Lung microvascular endothelial cell (primary cell): Measurements from ENCODE around the gene SPNS2. TPM values are rescaled to one million over a fixed set of nuclear protein-coding genes. Genes with fewer than 3 reads are reported as not detected.
A peak's percentile ranks its signal among the peaks of the same experiment; 100 is the strongest.

ENCODE experiments used
- DNase-seq, 2 donors: peaks; one replicate each; pipeline versions ENCODE4 v3.0.0 to v3.0.0-alpha.2; 2010; ENCODE audit warnings: low read depth in 2 of 2
- total RNA-seq: library from RNA; depleted of rRNA; stranded (reverse); fragments of >200 nt; gene quantifications from 2 replicates; pipeline ENCODE4 v1.2.1, GENCODE V29; 2014

Gene SPNS2
- total RNA-seq, 1 donor from 2014 or later: 71.4 TPM

- DNase-seq: no peak
These were observed 18.5 kb upstream of the SPNS2 start for GRCh38 chr17:4479982-4480751.

GRCh38 chr17:4480929-4481898 lies 17.5 kb upstream of the SPNS2 start:
- peak in 1 of 2 donors; percentile 17 for DNase-seq

GRCh38 chr17:4482338-4483011 lies 16.2 kb upstream of the SPNS2 start:
- DNase-seq: no peak

- DNase-seq: peak in 1 of 2 donors; percentile 27
These were observed 15.5 kb upstream of the SPNS2 start for GRCh38 chr17:4483012-4483840.

GRCh38 chr17:4485676-4486646 lies 12.7 kb upstream of the SPNS2 start:
- DNase-seq: peak in 1 of 2 donors; percentile 69

- DNase-seq: no peak
These were observed 11.4 kb upstream of the SPNS2 start for GRCh38 chr17:4487296-4487695.

- no peak for DNase-seq
These were observed 10.6 kb upstream of the SPNS2 start for GRCh38 chr17:4487820-4488716.

GRCh38 chr17:4488989-4489595 lies 9.6 kb upstream of the SPNS2 start:
- DNase-seq: no peak

- DNase-seq: no peak
These were observed 8.5 kb upstream of the SPNS2 start for GRCh38 chr17:4490109-4490591.

- DNase-seq: no peak
These were observed 8.0 kb upstream of the SPNS2 start for GRCh38 chr17:4490637-4491061.

- peak; percentile 61 to 79 for DNase-seq
These were observed 5.7 kb upstream of the SPNS2 start for GRCh38 chr17:4492721-4493561.

GRCh38 chr17:4497101-4497824 lies 1.4 kb upstream of the SPNS2 start:
- DNase-seq: peak in 1 of 2 donors; percentile 50

GRCh38 chr17:4499431-4500190 lies 930 bp downstream of the SPNS2 start:
- DNase-seq: peak; percentile 41 to 86

- DNase-seq: peak in 1 of 2 donors; percentile 57
These were observed 1.5 kb downstream of the SPNS2 start for GRCh38 chr17:4500191-4500571.

GRCh38 chr17:4501295-4501949 lies 2.7 kb downstream of the SPNS2 start:
- peak; percentile 32 to 99 for DNase-seq
